B cell (primary cell): ENCODE measurements around the gene PARD3. TPM values are rescaled to one million over a fixed set of nuclear protein-coding genes. Genes with fewer than 3 reads are reported as not detected.

Experiments used
- ATAC-seq: fragments of 200-7000 bp; cut with Tn5 transposase; one replicate; pipeline ENCODE4 v1.10.0; 2021; ENCODE audit warnings: low read depth, mild to moderate bottlenecking, moderate number of reproducible peaks, moderate library complexity
- CTCF ChIA-PET: fragments of 350-600 bp; sonication (Branson Sonifier 250); formaldehyde crosslinking; loops from one replicate; lab custom pipeline; 2021; ENCODE audit warnings: antibody characterized with exemption, inconsistent platforms; lab: Charles Lee
- POLR2A ChIA-PET: fragments of 350-600 bp; sonication (Branson Sonifier 250); formaldehyde crosslinking; loops from one replicate; lab custom pipeline; 2021; ENCODE audit warnings: antibody characterized with exemption; lab: Charles Lee
- DNase-seq: peaks from one replicate; pipeline ENCODE4 v3.0.0; 2013
- H2AFZ ChIP-seq: 2 replicates; pipeline ENCODE4 v1.6.1; 2012; ENCODE audit warnings: mild to moderate bottlenecking, low read depth, low read length; ENCODE audit not compliant: insufficient read depth, poor library complexity, severe bottlenecking
- H3K27ac ChIP-seq, 2 donors: 1 replicate in 1 of 2; 2 replicates in 1 of 2; pipeline ENCODE4 v1.5.1; 2012 to 2013; ENCODE audit warnings: low read length in 2 of 2, mild to moderate bottlenecking in 2 of 2, moderate library complexity in 1 of 2
- H3K27me3 ChIP-seq, 4 experiments: fragments of 200-600 bp in 1 of 4; sonication (generic) in 1 of 4; replicated peaks in 1 of 4; 1 replicate in 2 of 4; 2 replicates in 2 of 4; pipeline versions ENCODE4 v1.6.1 to v1.7.0; 2013 to 2016; ENCODE audit warnings: low read length in 3 of 4, mild to moderate bottlenecking in 2 of 4, mixed read lengths in 1 of 4, moderate library complexity in 1 of 4; ENCODE audit not compliant: insufficient read depth in 4 of 4, control insufficient read depth in 3 of 4; ENCODE audit errors: control extremely low read depth in 1 of 4
- H3K36me3 ChIP-seq, 2 experiments: replicated peaks in 1 of 2; 1 replicate in 1 of 2; 2 replicates in 1 of 2; pipeline versions ENCODE4 v1.6.1 to v1.7.1; 2013; ENCODE audit warnings: low read length in 1 of 2; ENCODE audit not compliant: insufficient read depth in 2 of 2, control insufficient read depth in 1 of 2; ENCODE audit errors: control extremely low read depth in 1 of 2, extremely low read depth in 1 of 2
- H3K4me1 ChIP-seq, 2 donors: fragments of 200-600 bp in 1 of 2; sonication (generic) in 1 of 2; 1 replicate in 1 of 2; 2 replicates in 1 of 2; pipeline versions ENCODE4 v1.5.1 to v1.6.1; 2013 to 2017; ENCODE audit warnings: low read length in 2 of 2; ENCODE audit not compliant: control insufficient read depth in 2 of 2, insufficient read depth in 2 of 2
- H3K4me2 ChIP-seq: replicated peaks from 2 replicates; pipeline ENCODE3; 2012; ENCODE audit warnings: mild to moderate bottlenecking, low read depth, low read length; ENCODE audit not compliant: poor library complexity, severe bottlenecking
- H3K4me3 ChIP-seq, 5 experiments: fragments of 200-600 bp in 1 of 5; sonication (generic) in 1 of 5; 1 replicate in 3 of 5; 2 replicates in 2 of 5; pipeline versions ENCODE4 v1.5.1 to v1.7.0; 2011 to 2016; ENCODE audit warnings: low read length in 4 of 5, mild to moderate bottlenecking in 4 of 5, low read depth in 2 of 5, control low read depth in 1 of 5, moderate library complexity in 1 of 5; ENCODE audit not compliant: insufficient read depth in 1 of 5; ENCODE audit errors: control extremely low read depth in 1 of 5, extremely low read depth in 1 of 5
- H3K79me2 ChIP-seq: fragments of 200-600 bp; sonication (generic); one replicate; pipeline ENCODE4 v1.6.0; 2016; ENCODE audit warnings: low read length; ENCODE audit not compliant: control insufficient read depth, insufficient read depth
- H3K9ac ChIP-seq: fragments of 200-600 bp; sonication (generic); 2 replicates; pipeline ENCODE4 v1.6.1; 2017; ENCODE audit warnings: mild to moderate bottlenecking, low read length, moderate library complexity
- H3K9me3 ChIP-seq, 3 donors: one replicate each; pipeline versions ENCODE4 v1.6.1 to v1.7.1; 2013; ENCODE audit warnings: low read length in 2 of 3; ENCODE audit not compliant: control insufficient read depth in 2 of 3, insufficient read depth in 1 of 3; ENCODE audit errors: control extremely low read depth in 1 of 3
- H4K20me1 ChIP-seq: 2 replicates; pipeline ENCODE4 v1.6.0; 2012; ENCODE audit warnings: mild to moderate bottlenecking, low read length; ENCODE audit not compliant: insufficient read depth, control insufficient read depth, poor library complexity, severe bottlenecking
- H3K27ac Mint-ChIP-seq: one replicate; pipeline ENCODE4 v1.8.0; 2021; ENCODE audit warnings: mixed read lengths
- H3K27me3 Mint-ChIP-seq: one replicate; pipeline ENCODE4 v1.8.0; 2021; ENCODE audit warnings: mixed read lengths
- H3K4me1 Mint-ChIP-seq: one replicate; pipeline ENCODE4 v1.8.0; 2021; ENCODE audit warnings: mixed read lengths
- H3K4me3 Mint-ChIP-seq: one replicate; pipeline ENCODE4 v1.8.0; 2021; ENCODE audit warnings: mixed read lengths
- H3K9me3 Mint-ChIP-seq: one replicate; pipeline ENCODE4 v1.8.0; 2022; ENCODE audit warnings: mixed read lengths; ENCODE audit not compliant: insufficient read depth
- EZH2 ChIP-seq: IDR thresholded peaks from 2 replicates; pipeline ENCODE4 v1.6.1; 2012; ENCODE audit warnings: borderline replicate concordance, low read depth, mild to moderate bottlenecking, moderate library complexity, low read length; ENCODE audit not compliant: insufficient read depth, poor library complexity, severe bottlenecking
- WGBS: methylation state at CpG from one replicate; pipeline ENCODE4 v1.1.5; 2013; ENCODE audit warnings: missing lambda C conversion rate; ENCODE audit not compliant: insufficient coverage; 5-methylcytosine and 5-hydroxymethylcytosine counted together
- intact Hi-C: fragments of 100-400 bp; cut with micrococcal nuclease; formaldehyde crosslinking; loops from one replicate; pipeline ENCODE4 v1.10.0; 2022
- polyA plus RNA-seq: library from polyadenylated mRNA; depleted of rRNA; stranded (reverse); fragments of >200 nt; gene quantifications from 2 replicates; pipeline ENCODE4 v1.2.3, GENCODE V29; 2012
- total RNA-seq, 2 donors: library from RNA; stranded (reverse); fragments of 120-200 nt in 1 of 2; gene quantifications; 1 replicate in 1 of 2; 2 replicates in 1 of 2; pipeline versions ENCODE4 v1.2.3 to v1.2.4, GENCODE V29; 2013 to 2022
- TF ChIP-seq, protein P1 (sequence below): fragments of 200-600 bp; IDR thresholded peaks from one replicate; pipeline ENCODE4 v1.8.0; 2022; ENCODE audit warnings: antibody characterized with exemption, mild to moderate bottlenecking

PARD3 gene
- total and polyA plus RNA-seq, 2 donors (not counting 1 experiment from before 2014, with no cell fraction given): not detected

- TF ChIP-seq, protein P1, sequence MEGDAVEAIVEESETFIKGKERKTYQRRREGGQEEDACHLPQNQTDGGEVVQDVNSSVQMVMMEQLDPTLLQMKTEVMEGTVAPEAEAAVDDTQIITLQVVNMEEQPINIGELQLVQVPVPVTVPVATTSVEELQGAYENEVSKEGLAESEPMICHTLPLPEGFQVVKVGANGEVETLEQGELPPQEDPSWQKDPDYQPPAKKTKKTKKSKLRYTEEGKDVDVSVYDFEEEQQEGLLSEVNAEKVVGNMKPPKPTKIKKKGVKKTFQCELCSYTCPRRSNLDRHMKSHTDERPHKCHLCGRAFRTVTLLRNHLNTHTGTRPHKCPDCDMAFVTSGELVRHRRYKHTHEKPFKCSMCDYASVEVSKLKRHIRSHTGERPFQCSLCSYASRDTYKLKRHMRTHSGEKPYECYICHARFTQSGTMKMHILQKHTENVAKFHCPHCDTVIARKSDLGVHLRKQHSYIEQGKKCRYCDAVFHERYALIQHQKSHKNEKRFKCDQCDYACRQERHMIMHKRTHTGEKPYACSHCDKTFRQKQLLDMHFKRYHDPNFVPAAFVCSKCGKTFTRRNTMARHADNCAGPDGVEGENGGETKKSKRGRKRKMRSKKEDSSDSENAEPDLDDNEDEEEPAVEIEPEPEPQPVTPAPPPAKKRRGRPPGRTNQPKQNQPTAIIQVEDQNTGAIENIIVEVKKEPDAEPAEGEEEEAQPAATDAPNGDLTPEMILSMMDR: no peak
- no peak for TF ChIP-seq EZH2
- Histone ChIP-seq H3K4me2 (no peak overlapping the region), H3K79me2 (no peaks in the 10 kb centered on the region), H3K4me3 (no peak overlapping the region), H3K36me3 (no peaks in the 10 kb centered on the region), H3K27ac (no peak overlapping the region), H3K4me1 (no peaks in the 10 kb centered on the region), H2AFZ (no peak overlapping the region), H3K9ac (no peak overlapping the region), H3K27me3 (no peaks in the 10 kb centered on the region), H4K20me1 (no peaks in the 10 kb centered on the region), H3K9me3 (peaks cover 0 to 35% (median 0%) of the 10 kb centered on the region in 3 donors)
- ChIA-PET POLR2A (no interaction called here), CTCF (no interaction called here)
- H3K27ac Mint-ChIP-seq: no peak overlapping the region
- intact Hi-C loops: no loop called here
- ATAC-seq (no peak), DNase-seq (no peak)
- H3K9me3 Mint-ChIP-seq: peaks cover 3% of the 10 kb centered on the region
- no peaks in the 10 kb centered on the region for H3K27me3 Mint-ChIP-seq
- no peaks in the 10 kb centered on the region for H3K4me1 Mint-ChIP-seq
- WGBS: 98% methylated on average over 4 of the region's 17 CpGs
- H3K4me3 Mint-ChIP-seq: no peak overlapping the region
Observed at GRCh38 chr10:34079702-34080484, 735.2 kb downstream of the PARD3 start.

GRCh38 chr10:34078745-34079470 is 736.2 kb downstream of the PARD3 start:
- intact Hi-C loops: no loop called here
- H3K9ac ChIP-seq: no peak overlapping the region
- ATAC-seq (no peak), DNase-seq (no peak)
- H3K9me3 ChIP-seq: peaks cover 0 to 37% (median 0%) of the 10 kb centered on the region in 3 donors
- H3K27me3 Mint-ChIP-seq: no peaks in the 10 kb centered on the region
- H3K36me3 ChIP-seq: no peaks in the 10 kb centered on the region
- ChIA-PET POLR2A (no interaction called here), CTCF (no interaction called here)
- H3K27me3 ChIP-seq: no peaks in the 10 kb centered on the region
- no peak overlapping the region for H3K4me2 ChIP-seq
- H3K4me1 Mint-ChIP-seq: no peaks in the 10 kb centered on the region
- H3K79me2 ChIP-seq: no peaks in the 10 kb centered on the region
- 93% methylated on average over 16 of the region's 22 CpGs for WGBS
- no peaks in the 10 kb centered on the region for H3K4me1 ChIP-seq
- no peak overlapping the region for H3K4me3 ChIP-seq
- H3K4me3 Mint-ChIP-seq: no peak overlapping the region
- peaks cover 3% of the 10 kb centered on the region for H3K9me3 Mint-ChIP-seq
- TF ChIP-seq, protein P1: no peak
- TF ChIP-seq EZH2: no peak
- no peaks in the 10 kb centered on the region for H4K20me1 ChIP-seq
- no peak overlapping the region for H3K27ac ChIP-seq
- H3K27ac Mint-ChIP-seq: no peak overlapping the region
- no peak overlapping the region for H2AFZ ChIP-seq
